H4 (cell line): Measurements from ENCODE around the gene RUNX1. TPM values are rescaled to one million over a fixed set of nuclear protein-coding genes. Genes with fewer than 3 reads are reported as not detected.
"Not testable (repeated sequence)": the region's sequence is repeated elsewhere in the genome, so short reads cannot be mapped to it uniquely, and the experiment has no call there.

ENCODE experiments used
- DNase-seq: peaks from one replicate; pipeline ENCODE4 v3.0.0-alpha.2; 2015; ENCODE audit warnings: low spot score
- total RNA-seq: library from RNA; depleted of rRNA; stranded (reverse); fragments of >200 nt; shearing (Covaris generic); gene quantifications from 2 replicates; pipeline ENCODE4 v1.2.3, GENCODE V29; 2014

RUNX1 gene
- total RNA-seq, 1 experiment from 2014 or later = 4.6 TPM

DNA sequence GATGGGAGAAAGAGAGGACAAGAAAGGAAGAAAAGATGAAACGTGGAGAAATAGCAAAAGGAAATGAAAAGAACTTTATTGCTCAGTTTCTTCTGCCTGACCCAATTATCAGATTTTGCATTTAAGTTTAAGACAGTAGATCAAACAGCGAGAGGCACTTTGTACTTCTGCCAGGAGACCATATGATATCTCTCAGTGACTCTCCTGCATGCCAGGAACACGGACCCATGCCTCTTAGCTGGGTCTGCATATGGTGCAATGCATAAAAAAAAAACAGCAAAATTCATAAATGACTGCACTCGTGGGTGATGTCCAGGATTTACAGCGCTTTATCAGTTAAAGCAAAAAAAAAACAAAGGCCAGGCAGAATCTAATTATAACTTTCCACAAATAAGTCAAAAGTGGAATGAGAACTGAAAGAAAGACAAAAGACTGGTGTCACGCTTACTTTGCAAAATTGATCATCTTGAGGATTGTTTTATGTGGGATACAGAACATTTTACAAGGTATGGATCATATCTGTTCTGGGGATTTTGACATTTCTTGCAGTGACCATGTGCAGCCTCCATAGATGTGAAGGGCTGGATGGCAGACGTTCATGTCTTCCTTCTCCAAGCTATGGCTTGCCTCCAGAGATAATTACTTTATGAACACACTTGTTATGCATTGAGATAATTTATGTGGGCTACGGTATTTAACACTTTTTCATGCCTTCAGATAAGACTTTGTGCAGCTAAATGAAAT lies 79.5 kb downstream of the RUNX1 start:
- DNase-seq = no peak

GRCh38 chr21:34968414-34969333 lies 80.4 kb downstream of the RUNX1 start:
- no peak for DNase-seq

GRCh38 chr21:34967509-34968289 lies 81.4 kb downstream of the RUNX1 start:
- DNase-seq = peak; percentile 30

DNA sequence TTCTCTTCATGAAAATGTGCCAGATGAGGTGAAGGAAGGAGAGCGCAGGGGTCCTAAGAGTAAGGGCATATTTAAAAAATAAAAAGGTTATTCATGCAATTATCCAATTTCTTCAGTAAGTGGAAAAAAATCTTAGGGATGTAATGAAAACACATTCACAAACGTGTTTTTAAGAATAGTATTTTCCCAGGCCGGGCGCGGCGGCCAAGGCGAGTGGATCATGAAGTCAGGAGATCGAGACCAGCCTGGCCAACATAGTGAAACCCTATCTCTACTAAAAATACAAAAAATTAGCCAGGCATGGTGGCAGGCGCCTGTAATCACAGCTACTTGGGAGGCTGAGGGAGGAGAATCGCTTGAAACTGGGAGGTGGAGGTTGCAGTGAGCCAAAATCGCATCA lies 82.2 kb downstream of the RUNX1 start:
- DNase-seq = not testable (repeated sequence)

GRCh38 chr21:34965200-34966174 lies 83.6 kb downstream of the RUNX1 start:
- DNase-seq = peak; percentile 69

- DNase-seq = no peak
These were observed 86.4 kb downstream of the RUNX1 start for GRCh38 chr21:34962586-34963222.

- DNase-seq = no peak
These were observed 87.0 kb downstream of the RUNX1 start for GRCh38 chr21:34962136-34962535.

GRCh38 chr21:34960687-34961086 lies 88.4 kb downstream of the RUNX1 start:
- no peak for DNase-seq

GRCh38 chr21:34959607-34960006 lies 89.5 kb downstream of the RUNX1 start:
- no peak for DNase-seq

DNA sequence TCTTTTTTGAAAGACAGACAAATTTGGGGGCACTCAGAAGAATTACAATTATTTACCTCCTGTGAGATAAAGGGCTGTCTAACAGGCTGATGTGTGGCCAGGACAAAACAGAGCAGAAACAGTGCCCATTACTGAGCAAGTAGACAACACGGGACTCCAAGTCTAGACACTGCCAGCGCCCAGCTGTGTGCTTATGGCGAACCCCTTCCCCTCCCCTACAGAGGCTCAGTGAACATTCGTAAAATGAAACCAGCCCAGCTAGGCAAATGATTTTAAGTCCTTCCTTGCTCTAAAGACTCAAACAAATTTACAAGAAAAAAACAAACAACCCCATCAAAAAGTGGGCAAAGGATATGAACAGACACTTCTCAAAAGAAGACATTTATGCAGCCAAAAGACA lies 91.1 kb downstream of the RUNX1 start:
- no peak for DNase-seq

DNA sequence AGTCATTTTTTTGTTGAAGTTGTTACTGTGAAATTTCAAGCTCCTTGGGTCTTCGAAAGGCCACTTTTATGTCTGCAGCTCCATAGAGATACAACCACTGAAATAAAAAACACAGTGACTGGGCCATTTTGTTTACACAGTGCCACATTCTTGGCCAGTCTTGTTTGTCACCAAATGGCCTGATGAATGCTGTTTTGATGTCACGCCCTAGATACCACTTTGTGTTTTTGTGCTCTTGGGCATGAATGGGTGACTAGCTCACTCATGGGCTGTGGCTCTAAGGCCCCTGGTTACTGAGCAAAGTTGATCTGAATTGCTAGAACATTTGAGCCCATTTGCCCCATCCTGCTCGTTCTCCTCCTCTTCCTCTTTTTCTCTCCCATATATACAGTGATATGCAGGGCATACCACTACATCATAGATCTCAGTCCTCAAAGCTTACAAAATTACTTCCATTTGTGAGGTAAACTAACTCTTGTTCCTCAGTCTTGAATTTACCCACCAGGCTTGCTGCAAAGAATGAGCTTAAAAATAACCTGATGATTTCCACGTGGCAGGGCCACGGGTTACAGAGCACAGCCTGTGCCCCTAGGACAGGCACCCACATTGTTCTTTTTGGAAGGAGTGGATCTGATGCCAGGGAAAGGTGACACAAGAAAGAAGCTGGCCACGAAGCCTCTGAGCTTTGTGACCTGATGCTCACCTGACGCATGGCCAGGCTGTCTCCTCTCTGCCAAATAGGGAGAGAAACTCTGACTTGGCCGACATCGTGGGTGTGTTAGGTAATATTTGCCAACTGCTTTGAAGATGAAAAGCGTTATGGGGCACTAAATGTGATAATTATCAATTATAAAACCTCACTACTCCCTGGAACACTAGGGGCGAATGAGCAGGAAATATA lies 92.4 kb downstream of the RUNX1 start:
- no peak for DNase-seq

DNA sequence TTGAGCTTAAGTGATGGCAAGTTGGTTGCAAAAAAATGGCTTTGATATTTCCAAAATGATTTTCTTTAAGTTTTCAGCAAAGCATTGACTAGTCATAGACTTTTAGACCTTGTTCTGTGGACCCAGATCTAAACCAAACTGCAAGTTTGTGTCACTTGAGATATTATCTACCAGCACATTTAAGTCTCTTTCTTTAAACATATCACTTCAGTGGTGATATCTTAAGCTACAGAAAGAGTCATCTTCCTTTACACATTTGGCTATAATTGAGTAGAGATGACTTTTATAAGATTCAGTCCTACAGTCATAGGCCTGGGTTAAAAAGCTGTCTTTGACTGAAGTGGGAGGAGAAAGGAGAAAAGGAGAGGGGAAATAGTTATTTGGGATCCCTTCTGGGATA lies 95.2 kb downstream of the RUNX1 start:
- DNase-seq = no peak

DNA sequence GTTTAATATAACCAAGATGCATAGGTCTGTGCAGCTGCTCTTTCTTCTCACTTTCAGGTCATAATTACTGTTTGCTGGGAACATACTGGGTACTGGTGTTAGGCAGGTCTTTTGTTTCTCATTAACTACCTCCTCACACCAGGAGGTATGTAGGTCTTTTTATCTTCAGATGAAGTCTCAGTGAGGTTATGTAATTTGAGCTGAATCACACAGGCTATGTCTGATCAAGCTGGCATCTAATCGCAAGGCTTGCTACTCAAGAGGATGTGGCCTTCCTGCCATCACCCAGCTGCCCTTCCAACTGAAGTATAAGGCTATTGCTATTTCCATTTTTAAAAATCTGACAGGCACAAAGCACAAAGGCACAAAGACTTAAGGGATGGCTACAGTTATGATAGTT lies 96.4 kb downstream of the RUNX1 start:
- no peak for DNase-seq

GRCh38 chr21:34951868-34952267 lies 97.2 kb downstream of the RUNX1 start:
- DNase-seq = not testable (repeated sequence)

DNA sequence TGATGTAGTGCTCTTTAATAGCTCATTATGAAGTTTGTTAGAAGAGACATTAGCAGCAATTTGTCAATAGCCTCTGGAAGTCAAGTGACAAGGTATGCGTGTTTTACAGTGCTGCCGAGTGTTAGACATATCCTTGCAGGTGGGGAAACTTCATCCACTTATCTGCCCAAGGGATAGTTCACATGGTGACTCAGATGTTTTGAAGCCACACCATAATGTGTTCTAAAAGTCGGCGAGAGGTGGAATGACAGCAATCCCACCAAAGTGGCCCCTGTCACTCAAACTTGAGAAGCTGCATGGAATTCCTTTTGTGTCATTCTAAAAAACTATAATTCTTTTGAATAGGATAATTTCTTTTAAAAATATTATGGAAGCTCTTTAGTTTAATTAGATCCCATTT lies 98.1 kb downstream of the RUNX1 start:
- no peak for DNase-seq

- no peak for DNase-seq
These were observed 99.6 kb downstream of the RUNX1 start for GRCh38 chr21:34949499-34949898.

- DNase-seq = no peak
These were observed 100.1 kb downstream of the RUNX1 start for GRCh38 chr21:34949030-34949429.

- no peak for DNase-seq
These were observed 100.9 kb downstream of the RUNX1 start for GRCh38 chr21:34948157-34948556.

- no peak for DNase-seq
These were observed 102.1 kb downstream of the RUNX1 start for GRCh38 chr21:34946916-34947534.
